ENCODE data around the gene CDC42BPA.

DNA sequence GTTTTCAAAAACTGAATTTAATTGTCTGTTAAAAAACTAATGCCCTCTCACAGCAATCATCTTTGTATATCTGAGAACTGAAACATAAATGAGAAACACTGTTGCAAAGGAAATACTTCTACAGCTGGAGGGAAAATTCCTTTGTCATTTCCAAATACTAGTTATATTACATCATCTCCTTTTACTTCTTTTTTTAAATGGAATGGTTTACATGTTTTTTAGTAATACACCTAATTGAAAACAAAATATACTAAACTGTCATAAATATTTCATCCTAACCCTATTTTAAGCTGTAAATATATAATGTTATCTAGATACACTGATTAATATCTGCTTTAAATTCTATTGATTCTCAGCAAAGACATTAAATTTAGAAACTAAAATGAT is 19.1 kb downstream of the CDC42BPA start:
- TF ChIP-seq, protein P1, sequence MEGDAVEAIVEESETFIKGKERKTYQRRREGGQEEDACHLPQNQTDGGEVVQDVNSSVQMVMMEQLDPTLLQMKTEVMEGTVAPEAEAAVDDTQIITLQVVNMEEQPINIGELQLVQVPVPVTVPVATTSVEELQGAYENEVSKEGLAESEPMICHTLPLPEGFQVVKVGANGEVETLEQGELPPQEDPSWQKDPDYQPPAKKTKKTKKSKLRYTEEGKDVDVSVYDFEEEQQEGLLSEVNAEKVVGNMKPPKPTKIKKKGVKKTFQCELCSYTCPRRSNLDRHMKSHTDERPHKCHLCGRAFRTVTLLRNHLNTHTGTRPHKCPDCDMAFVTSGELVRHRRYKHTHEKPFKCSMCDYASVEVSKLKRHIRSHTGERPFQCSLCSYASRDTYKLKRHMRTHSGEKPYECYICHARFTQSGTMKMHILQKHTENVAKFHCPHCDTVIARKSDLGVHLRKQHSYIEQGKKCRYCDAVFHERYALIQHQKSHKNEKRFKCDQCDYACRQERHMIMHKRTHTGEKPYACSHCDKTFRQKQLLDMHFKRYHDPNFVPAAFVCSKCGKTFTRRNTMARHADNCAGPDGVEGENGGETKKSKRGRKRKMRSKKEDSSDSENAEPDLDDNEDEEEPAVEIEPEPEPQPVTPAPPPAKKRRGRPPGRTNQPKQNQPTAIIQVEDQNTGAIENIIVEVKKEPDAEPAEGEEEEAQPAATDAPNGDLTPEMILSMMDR (IDR thresholded peaks at IDR 0.05; ENCODE audit: borderline replicate concordance, extremely low read depth, low read length, poor library complexity, severe bottlenecking) = no peak
- no peak for TF ChIP-seq EZH2 (IDR thresholded peaks at IDR 0.05; ENCODE audit: borderline replicate concordance, low read depth, low read length, severe bottlenecking)
